IMR-90 (cell line): ENCODE measurements around the gene ABHD17C. TPM values are rescaled to one million over a fixed set of nuclear protein-coding genes. Genes with fewer than 3 reads are reported as not detected.

Experiments
- ATAC-seq: fragments of 200-7000 bp; cut with Tn5 transposase; 2 replicates; pipeline ENCODE4 v1.9.1; 2020; ENCODE audit warnings: low read depth, mild to moderate bottlenecking, moderate library complexity
- BruUV-seq: library from RNA; stranded (reverse); fragments of 400-500 nt; replicated peaks from 2 replicates; lab custom pipeline; 2021; lab: Mats Ljungman, UMichigan
- CTCF ChIA-PET: fragments of 300-600 bp; formaldehyde crosslinking; extraction: SDS; loops from one replicate; lab custom pipeline; 2021; ENCODE audit warnings: antibody characterized with exemption; lab: Yijun Ruan, JAX
- POLR2A ChIA-PET: fragments of 300-600 bp; sonication (Branson Sonifier 250); formaldehyde crosslinking; loops from one replicate; lab custom pipeline; 2022; ENCODE audit warnings: antibody characterized with exemption; ENCODE audit not compliant: unreplicated experiment; lab: Charles Lee
- DNase-seq: peaks from one replicate; pipeline ENCODE4 v3.0.0; 2013
- H2AFZ ChIP-seq: replicated peaks from 2 replicates; pipeline ENCODE3; 2013; ENCODE audit warnings: low read length, mild to moderate bottlenecking; ENCODE audit not compliant: poor library complexity
- H2AK5ac ChIP-seq: 2 replicates; pipeline ENCODE4 v1.6.1; 2013; ENCODE audit warnings: low read depth, low read length, inconsistent platforms
- H2AK9ac ChIP-seq: replicated peaks from 2 replicates; pipeline ENCODE3; 2013; ENCODE audit warnings: mild to moderate bottlenecking, low read depth, low read length, moderate library complexity; ENCODE audit not compliant: poor library complexity
- H2BK120ac ChIP-seq: 2 replicates; pipeline ENCODE4 v1.6.1; 2013; ENCODE audit warnings: low read depth, low read length, inconsistent platforms
- H2BK15ac ChIP-seq: 3 replicates; pipeline ENCODE4 v1.6.1; 2013; ENCODE audit warnings: low read depth, low read length, inconsistent platforms
- H2BK20ac ChIP-seq: 2 replicates; pipeline ENCODE4 v1.6.1; 2013; ENCODE audit warnings: low read depth, mild to moderate bottlenecking, inconsistent platforms, low read length, moderate library complexity
- H2BK5ac ChIP-seq: 2 replicates; pipeline ENCODE4 v1.6.1; 2013; ENCODE audit warnings: mild to moderate bottlenecking, low read depth, low read length, inconsistent platforms; ENCODE audit not compliant: poor library complexity, severe bottlenecking
- H3K14ac ChIP-seq: replicated peaks from 2 replicates; pipeline ENCODE4 v1.6.1; 2013; ENCODE audit warnings: low read depth, low read length, inconsistent platforms
- H3K18ac ChIP-seq: 2 replicates; pipeline ENCODE4 v1.6.1; 2013; ENCODE audit warnings: low read depth, low read length, control low read depth
- H3K23ac ChIP-seq: 2 replicates; pipeline ENCODE4 v1.6.1; 2013; ENCODE audit warnings: low read depth, low read length, inconsistent platforms
- H3K27ac ChIP-seq: 2 replicates; pipeline ENCODE4 v1.5.1; 2013; ENCODE audit warnings: mild to moderate bottlenecking, control low read depth, low read length; ENCODE audit not compliant: insufficient read depth
- H3K27me3 ChIP-seq: 2 replicates; pipeline ENCODE4 v1.6.1; 2013; ENCODE audit warnings: low read length; ENCODE audit not compliant: control insufficient read depth, insufficient read depth
- H3K36me3 ChIP-seq: 2 replicates; pipeline ENCODE4 v1.6.1; 2013; ENCODE audit warnings: low read length, mixed read lengths; ENCODE audit not compliant: control insufficient read depth, insufficient read depth
- H3K4ac ChIP-seq: 2 replicates; pipeline ENCODE4 v1.6.1; 2013; ENCODE audit warnings: low read depth, low read length, inconsistent platforms
- H3K4me1 ChIP-seq: 2 replicates; pipeline ENCODE4 v1.6.1; 2013; ENCODE audit warnings: low read length, mixed read lengths; ENCODE audit not compliant: control insufficient read depth, insufficient read depth
- H3K4me2 ChIP-seq: 2 replicates; pipeline ENCODE4 v1.6.1; 2013; ENCODE audit warnings: low read depth, mild to moderate bottlenecking, control low read depth, low read length, moderate library complexity
- H3K4me3 ChIP-seq: 2 replicates; pipeline ENCODE4 v1.5.1; 2013; ENCODE audit warnings: low read depth, mild to moderate bottlenecking, control low read depth, low read length, moderate library complexity; ENCODE audit not compliant: insufficient read depth
- H3K56ac ChIP-seq: 2 replicates; pipeline ENCODE4 v1.6.1; 2013; ENCODE audit warnings: low read length, inconsistent platforms; ENCODE audit not compliant: insufficient read depth; ENCODE audit errors: extremely low read depth
- H3K79me1 ChIP-seq, 2 experiments: 2 replicates each; pipeline ENCODE4 v1.6.1; 2013; ENCODE audit warnings: low read length in 2 of 2, inconsistent platforms in 1 of 2, low read depth in 1 of 2
- H3K9ac ChIP-seq: 2 replicates; pipeline ENCODE4 v1.6.1; 2013; ENCODE audit warnings: low read depth, low read length, control low read depth
- H3K9me1 ChIP-seq: 2 replicates; pipeline ENCODE4 v1.6.1; 2013; ENCODE audit warnings: low read length, inconsistent platforms; ENCODE audit not compliant: insufficient read depth
- H3K9me3 ChIP-seq: 2 replicates; pipeline ENCODE4 v1.6.1; 2013; ENCODE audit warnings: low read length; ENCODE audit not compliant: control insufficient read depth, insufficient read depth
- H4K20me1 ChIP-seq: 2 replicates; pipeline ENCODE4 v1.6.1; 2013; ENCODE audit warnings: low read length, inconsistent platforms; ENCODE audit not compliant: insufficient read depth
- H4K5ac ChIP-seq: 2 replicates; pipeline ENCODE4 v1.6.1; 2013; ENCODE audit warnings: mild to moderate bottlenecking, low read depth, low read length, control low read depth
- H4K8ac ChIP-seq, 2 experiments: 2 replicates each; pipeline ENCODE4 v1.6.1; 2013; ENCODE audit warnings: low read depth in 2 of 2, low read length in 2 of 2, control low read depth in 1 of 2, inconsistent platforms in 1 of 2
- H4K91ac ChIP-seq: 2 replicates; pipeline ENCODE4 v1.6.1; 2013; ENCODE audit warnings: low read depth, low read length, inconsistent platforms; ENCODE audit not compliant: insufficient read depth
- CEBPB ChIP-seq: IDR thresholded peaks from 2 replicates; pipeline ENCODE4 v1.6.1; 2012; ENCODE audit warnings: low read depth, low read length, improper control_type of control experiment
- CHD1 ChIP-seq: IDR thresholded peaks from 2 replicates; pipeline ENCODE4 v1.6.1; 2012; ENCODE audit warnings: low read depth, low read length, improper control_type of control experiment
- FOS ChIP-seq: fragments of 150-350 bp; IDR thresholded peaks from 2 replicates; pipeline ENCODE4 v1.6.1; 2016; ENCODE audit warnings: low read depth, low read length
- MAFK ChIP-seq: IDR thresholded peaks from 2 replicates; pipeline ENCODE4 v1.6.1; 2012; ENCODE audit warnings: low read depth, low read length, improper control_type of control experiment
- MAZ ChIP-seq: IDR thresholded peaks from 2 replicates; pipeline ENCODE4 v1.6.1; 2012; ENCODE audit warnings: low read depth, mild to moderate bottlenecking, low read length, improper control_type of control experiment, moderate library complexity, borderline replicate concordance
- MXI1 ChIP-seq: IDR thresholded peaks from 2 replicates; pipeline ENCODE4 v1.6.1; 2012; ENCODE audit warnings: low read depth, mild to moderate bottlenecking, low read length, moderate library complexity, borderline replicate concordance
- POLR2A ChIP-seq: IDR thresholded peaks from 2 replicates; pipeline ENCODE4 v1.6.1; 2012; ENCODE audit warnings: mild to moderate bottlenecking, low read depth, low read length
- RAD21 ChIP-seq: IDR thresholded peaks from 2 replicates; pipeline ENCODE4 v1.6.1; 2012; ENCODE audit warnings: low read length, improper control_type of control experiment
- RFX5 ChIP-seq: IDR thresholded peaks from 2 replicates; pipeline ENCODE4 v1.8.0; 2012; ENCODE audit warnings: low read depth, mild to moderate bottlenecking, low read length, moderate library complexity
- SMC3 ChIP-seq: fragments of 150-350 bp; IDR thresholded peaks from 2 replicates; pipeline ENCODE4 v1.6.1; 2016; ENCODE audit warnings: low read depth, mild to moderate bottlenecking, antibody characterized with exemption, low read length, moderate library complexity
- WGBS, 2 experiments: methylation state at CpG; one replicate each; pipeline versions ENCODE4 v1.1.5 to v1.1.7; 2013; ENCODE audit warnings: missing lambda C conversion rate in 2 of 2; ENCODE audit not compliant: insufficient read length in 1 of 2; ENCODE audit errors: extremely low coverage in 2 of 2; 5-methylcytosine and 5-hydroxymethylcytosine counted together
- dilution Hi-C: fragments of 300-500 bp; cut with HindIII; formaldehyde crosslinking; loops from one replicate; pipeline ENCODE4 v1.14.3; 2018; ENCODE audit warnings: low sequenced_read_pairs; ENCODE audit not compliant: unreplicated experiment
- in situ Hi-C: fragments of 300-500 bp; cut with MboI; formaldehyde crosslinking; loops from 3 replicates; pipeline ENCODE4 v1.14.3; 2019; ENCODE audit warnings: low sequenced_read_pairs, inconsistent platforms, mixed read lengths
- intact Hi-C: fragments of 100-400 bp; cut with micrococcal nuclease; formaldehyde crosslinking; loops from 2 replicates; pipeline ENCODE4 v1.10.0; 2022
- polyA plus RNA-seq, 3 experiments: library from polyadenylated mRNA; depleted of rRNA; stranded (reverse); fragments of >200 nt; gene quantifications; 2 replicates each; pipeline ENCODE4 v1.2.3, GENCODE V29; 2012; ENCODE audit warnings: low replicate concordance in 1 of 3
- total RNA-seq: library from RNA; depleted of rRNA; stranded (reverse); fragments of >200 nt; gene quantifications from 2 replicates; pipeline ENCODE4 v1.2.3, GENCODE V29; 2012
- TF ChIP-seq, protein P1 (sequence below): fragments of 150-350 bp; IDR thresholded peaks from 2 replicates; pipeline ENCODE4 v1.6.1; 2016; ENCODE audit warnings: low read depth, mild to moderate bottlenecking, low read length, moderate library complexity, borderline replicate concordance

ABHD17C gene
- total and polyA plus RNA-seq, 2 of the 4 experiments (the other 2 are of a cell fraction): 5.4 to 10.3 TPM

- no peak overlapping the region for H2BK20ac ChIP-seq
- no peak overlapping the region for H2AK5ac ChIP-seq
- no peak overlapping the region for H3K9ac ChIP-seq
- in situ Hi-C loops: no loop called here
- H3K14ac ChIP-seq: no peak overlapping the region
- H3K79me1 ChIP-seq: peaks cover 42 to 92% of the 10 kb centered on the region in 2 experiments
- H2BK15ac ChIP-seq: no peak overlapping the region
- WGBS, 2 experiments: no CpG with 5 or more reads among the region's 1 CpG
- intact Hi-C loops: loop anchor here (5.0 kb wide), 1 partner anchor 272 kb away; no protein-coding TSS in a partner anchor
- H3K4ac ChIP-seq: no peak overlapping the region
- ATAC-seq: peak; percentile 28
- peaks cover 24% of the 10 kb centered on the region for H3K9me1 ChIP-seq
- no peak overlapping the region for H3K4me3 ChIP-seq
- peak; percentile 76 for DNase-seq
- no peak for TF ChIP-seq RAD21
- TF ChIP-seq MAZ: no peak
- TF ChIP-seq FOS: no peak
- TF ChIP-seq POLR2A: no peak
- no peak for TF ChIP-seq SMC3
- no peak for TF ChIP-seq MAFK
- TF ChIP-seq CEBPB: no peak
- TF ChIP-seq MXI1: no peak
- TF ChIP-seq, protein P1, sequence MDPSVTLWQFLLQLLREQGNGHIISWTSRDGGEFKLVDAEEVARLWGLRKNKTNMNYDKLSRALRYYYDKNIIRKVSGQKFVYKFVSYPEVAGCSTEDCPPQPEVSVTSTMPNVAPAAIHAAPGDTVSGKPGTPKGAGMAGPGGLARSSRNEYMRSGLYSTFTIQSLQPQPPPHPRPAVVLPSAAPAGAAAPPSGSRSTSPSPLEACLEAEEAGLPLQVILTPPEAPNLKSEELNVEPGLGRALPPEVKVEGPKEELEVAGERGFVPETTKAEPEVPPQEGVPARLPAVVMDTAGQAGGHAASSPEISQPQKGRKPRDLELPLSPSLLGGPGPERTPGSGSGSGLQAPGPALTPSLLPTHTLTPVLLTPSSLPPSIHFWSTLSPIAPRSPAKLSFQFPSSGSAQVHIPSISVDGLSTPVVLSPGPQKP: no peak
- TF ChIP-seq RFX5: no peak
- TF ChIP-seq CHD1: no peak
- no peak overlapping the region for H2AFZ ChIP-seq
- H3K4me1 ChIP-seq: peaks cover 23% of the 10 kb centered on the region
- no peak overlapping the region for H3K18ac ChIP-seq
- no peak overlapping the region for H4K5ac ChIP-seq
- H4K91ac ChIP-seq: no peak overlapping the region
- H3K9me3 ChIP-seq: no peaks in the 10 kb centered on the region
- no peak overlapping the region for H2BK5ac ChIP-seq
- CTCF ChIA-PET: interaction anchor here (0.8 kb wide), 1 partner anchor 132 kb away, joined by 3 read pairs; no protein-coding TSS in a partner anchor
- H3K4me2 ChIP-seq: peak overlapping the region; percentile 41
- no peak overlapping the region for H4K8ac ChIP-seq
- no peak overlapping the region for H2AK9ac ChIP-seq
- no peak overlapping the region for H3K27ac ChIP-seq
- no peak overlapping the region for H3K23ac ChIP-seq
- dilution Hi-C loops: no loop called here
- BruUV-seq: no TSS peak
- no peak overlapping the region for H2BK120ac ChIP-seq
- POLR2A ChIA-PET: no interaction called here
- H3K36me3 ChIP-seq: peaks cover 8% of the 10 kb centered on the region
- no peak overlapping the region for H3K56ac ChIP-seq
- H4K20me1 ChIP-seq: peaks cover 83% of the 10 kb centered on the region
- no peaks in the 10 kb centered on the region for H3K27me3 ChIP-seq
Observed at GRCh38 chr15:80699981-80700380, 4.9 kb downstream of the ABHD17C start.
